ENCODE data around the gene USH2A. TPM values are rescaled to one million over a fixed set of nuclear protein-coding genes. Genes with fewer than 3 reads are reported as not detected.

USH2A gene
- total RNA-seq, 2 experiments from 2014 or later, result not detected

DNA sequence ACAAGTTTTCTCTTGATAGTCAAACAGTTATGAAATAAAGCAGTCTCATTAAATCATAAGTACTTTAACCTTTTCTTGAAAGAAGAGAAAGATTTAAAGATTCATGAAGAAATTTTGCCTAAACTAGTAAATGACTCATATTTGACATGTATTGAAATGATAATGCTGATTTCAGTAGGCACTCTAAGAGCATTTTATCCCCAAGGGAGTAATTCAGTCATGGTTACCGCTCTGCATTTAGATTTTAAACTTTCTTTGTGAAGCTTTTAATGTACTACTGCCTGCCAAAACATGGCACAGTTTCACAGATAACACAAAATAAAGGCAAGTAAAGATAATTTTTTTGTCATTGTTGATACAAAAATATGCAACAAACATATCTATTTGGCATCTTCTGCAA lies 6.8 kb downstream of the USH2A start:
- no peak for DNase-seq
- CTCF ChIA-PET, result no interaction called here
- Mint-ChIP-seq H3K27ac (no peak overlapping the region), H3K4me3 (no peak overlapping the region), H3K36me3 (ENCODE audit: low read depth) (no peaks in the 10 kb centered on the region), H3K4me1 (ENCODE audit: low read depth) (no peaks in the 10 kb centered on the region), H3K27me3 (no peaks in the 10 kb centered on the region), H3K9me3 (peaks cover 3% of the 10 kb centered on the region)
- POLR2A ChIA-PET, result no interaction called here
- TF ChIP-seq, protein P1, sequence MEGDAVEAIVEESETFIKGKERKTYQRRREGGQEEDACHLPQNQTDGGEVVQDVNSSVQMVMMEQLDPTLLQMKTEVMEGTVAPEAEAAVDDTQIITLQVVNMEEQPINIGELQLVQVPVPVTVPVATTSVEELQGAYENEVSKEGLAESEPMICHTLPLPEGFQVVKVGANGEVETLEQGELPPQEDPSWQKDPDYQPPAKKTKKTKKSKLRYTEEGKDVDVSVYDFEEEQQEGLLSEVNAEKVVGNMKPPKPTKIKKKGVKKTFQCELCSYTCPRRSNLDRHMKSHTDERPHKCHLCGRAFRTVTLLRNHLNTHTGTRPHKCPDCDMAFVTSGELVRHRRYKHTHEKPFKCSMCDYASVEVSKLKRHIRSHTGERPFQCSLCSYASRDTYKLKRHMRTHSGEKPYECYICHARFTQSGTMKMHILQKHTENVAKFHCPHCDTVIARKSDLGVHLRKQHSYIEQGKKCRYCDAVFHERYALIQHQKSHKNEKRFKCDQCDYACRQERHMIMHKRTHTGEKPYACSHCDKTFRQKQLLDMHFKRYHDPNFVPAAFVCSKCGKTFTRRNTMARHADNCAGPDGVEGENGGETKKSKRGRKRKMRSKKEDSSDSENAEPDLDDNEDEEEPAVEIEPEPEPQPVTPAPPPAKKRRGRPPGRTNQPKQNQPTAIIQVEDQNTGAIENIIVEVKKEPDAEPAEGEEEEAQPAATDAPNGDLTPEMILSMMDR (IDR thresholded peaks at IDR 0.05), result no peak
- intact Hi-C loops (cut with micrococcal nuclease), result no loop called here
- ATAC-seq, result no peak

DNA sequence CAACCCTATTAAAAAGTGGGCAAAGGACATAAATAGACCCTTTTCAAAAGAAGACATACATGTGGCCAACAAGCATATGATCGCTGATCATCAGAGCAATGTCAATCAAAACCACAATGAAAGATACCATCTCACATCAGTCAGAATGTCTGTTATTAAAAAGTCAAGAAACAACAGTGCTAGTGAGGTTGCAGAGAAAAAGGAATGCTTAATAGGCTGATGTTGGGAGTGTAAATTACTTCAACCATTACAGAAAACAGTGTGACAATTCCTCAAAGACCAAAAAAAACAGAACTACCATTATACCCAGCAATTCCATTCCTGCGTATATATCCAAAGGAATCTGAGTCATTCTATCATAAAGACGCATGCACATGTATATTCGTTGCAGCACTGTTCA lies 13.2 kb downstream of the USH2A start:
- ChIA-PET POLR2A (no interaction called here), CTCF (no interaction called here)
- TF ChIP-seq, protein P1 (IDR thresholded peaks at IDR 0.05), result no peak
- H3K4me3 Mint-ChIP-seq, result no peak overlapping the region
- DNase-seq (no peak), ATAC-seq (no peak)
- no peaks in the 10 kb centered on the region for H3K27me3 Mint-ChIP-seq
- peaks cover 6% of the 10 kb centered on the region for H3K9me3 Mint-ChIP-seq
- H3K36me3 Mint-ChIP-seq (ENCODE audit: low read depth), result no peaks in the 10 kb centered on the region
- no peaks in the 10 kb centered on the region for H3K4me1 Mint-ChIP-seq (ENCODE audit: low read depth)
- intact Hi-C loops (cut with micrococcal nuclease), result no loop called here
- no peak overlapping the region for H3K27ac Mint-ChIP-seq

DNA sequence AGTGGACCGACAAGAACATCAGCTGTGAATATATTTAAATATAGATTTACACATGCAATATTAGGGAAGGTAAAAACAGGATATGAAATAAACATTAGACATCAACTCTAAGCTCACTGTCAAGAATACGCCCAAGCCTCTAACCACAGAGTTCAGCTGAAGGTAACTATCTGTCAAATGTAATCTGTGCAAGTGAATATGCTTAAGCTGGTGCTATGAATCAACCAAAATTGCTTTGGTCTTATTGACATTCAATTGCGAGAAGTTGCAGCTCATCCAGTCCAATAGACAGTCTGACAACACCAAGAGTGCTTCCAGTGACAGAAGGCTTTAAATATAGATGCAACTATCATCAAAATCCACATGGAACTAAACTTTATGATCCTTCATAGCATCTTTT lies 32.3 kb downstream of the USH2A start:
- no peaks in the 10 kb centered on the region for H3K27me3 Mint-ChIP-seq
- ChIA-PET POLR2A (no interaction called here), CTCF (no interaction called here)
- no peaks in the 10 kb centered on the region for H3K4me1 Mint-ChIP-seq (ENCODE audit: low read depth)
- peaks cover 13% of the 10 kb centered on the region for H3K9me3 Mint-ChIP-seq
- no peaks in the 10 kb centered on the region for H3K36me3 Mint-ChIP-seq (ENCODE audit: low read depth)
- DNase-seq (no peak), ATAC-seq (no peak)
- intact Hi-C loops (cut with micrococcal nuclease), result no loop called here
- no peak overlapping the region for H3K27ac Mint-ChIP-seq
- TF ChIP-seq, protein P1 (IDR thresholded peaks at IDR 0.05), result no peak
- H3K4me3 Mint-ChIP-seq, result no peak overlapping the region

DNA sequence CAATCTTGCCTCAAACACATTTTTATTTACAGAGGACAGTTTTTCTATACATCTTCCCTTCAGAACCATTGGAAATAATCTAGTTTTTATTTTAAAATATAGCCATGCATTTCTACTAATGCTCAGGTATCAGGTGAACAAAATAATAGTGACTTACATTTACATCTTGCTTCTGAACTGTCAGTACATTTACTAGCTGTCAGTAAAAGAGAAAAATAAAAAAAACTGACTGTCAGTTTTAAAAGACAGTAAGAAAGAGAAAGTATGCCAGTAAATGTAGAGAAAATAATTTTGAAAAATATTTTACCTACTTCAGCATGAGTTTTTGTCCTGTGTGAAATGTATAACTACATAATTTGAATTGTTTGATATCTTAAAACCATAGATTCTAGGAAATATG lies 33.5 kb downstream of the USH2A start:
- CTCF ChIA-PET, result no interaction called here
- DNase-seq, result no peak
- TF ChIP-seq, protein P1 (IDR thresholded peaks at IDR 0.05), result no peak
- Mint-ChIP-seq H3K4me1 (ENCODE audit: low read depth) (no peaks in the 10 kb centered on the region), H3K9me3 (peaks cover 9% of the 10 kb centered on the region), H3K27me3 (no peaks in the 10 kb centered on the region), H3K36me3 (ENCODE audit: low read depth) (no peaks in the 10 kb centered on the region), H3K27ac (no peak overlapping the region), H3K4me3 (no peak overlapping the region)
- POLR2A ChIA-PET, result no interaction called here
- no peak for ATAC-seq
- intact Hi-C loops (cut with micrococcal nuclease), result no loop called here

DNA sequence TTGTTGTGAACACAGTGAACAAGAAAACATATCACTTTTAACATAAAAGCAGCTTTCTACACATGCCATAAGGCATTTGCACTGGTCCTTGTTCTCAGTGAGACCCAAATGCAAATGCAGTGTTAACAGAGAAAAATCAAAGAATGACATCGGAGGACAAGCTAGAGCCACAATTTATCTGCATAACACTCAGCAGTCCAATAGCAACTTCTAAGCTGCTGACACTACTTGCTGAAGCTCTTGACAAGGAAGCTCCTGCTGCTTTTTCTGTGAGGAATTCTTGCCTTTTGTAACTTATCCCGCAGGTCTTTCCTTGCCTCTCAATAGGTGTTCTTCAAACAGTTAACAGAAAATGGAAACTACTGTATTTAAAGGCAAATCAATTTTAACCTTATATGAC lies 34.7 kb downstream of the USH2A start:
- Mint-ChIP-seq H3K9me3 (peaks cover 9% of the 10 kb centered on the region), H3K4me1 (ENCODE audit: low read depth) (no peaks in the 10 kb centered on the region), H3K4me3 (no peak overlapping the region), H3K36me3 (ENCODE audit: low read depth) (no peaks in the 10 kb centered on the region), H3K27me3 (no peaks in the 10 kb centered on the region), H3K27ac (no peak overlapping the region)
- ATAC-seq (no peak), DNase-seq (no peak)
- ChIA-PET CTCF (no interaction called here), POLR2A (no interaction called here)
- TF ChIP-seq, protein P1 (IDR thresholded peaks at IDR 0.05), result no peak
- intact Hi-C loops (cut with micrococcal nuclease), result no loop called here
